Neutrophil (primary cell): ENCODE data around the gene PRPF38B.

Experiments
- H3K27ac ChIP-seq: fragments of 200-600 bp; sonication (generic); 2 replicates; pipeline ENCODE4 v1.5.1; 2016; ENCODE audit warnings: mild to moderate bottlenecking, moderate library complexity
- H3K27me3 ChIP-seq: fragments of 200-600 bp; sonication (generic); 2 replicates; pipeline ENCODE4 v1.6.0; 2016; ENCODE audit warnings: mild to moderate bottlenecking
- H3K36me3 ChIP-seq: fragments of 200-600 bp; sonication (generic); 2 replicates; pipeline ENCODE4 v1.5.1; 2017
- H3K4me1 ChIP-seq, 2 experiments: fragments of 200-600 bp in 1 of 2; sonication (generic) in 1 of 2; 1 replicate in 1 of 2; 2 replicates in 1 of 2; pipeline versions ENCODE4 v1.5.1 to v1.6.1; 2013 to 2016; ENCODE audit warnings: low read depth in 1 of 2, low read length in 1 of 2, mild to moderate bottlenecking in 1 of 2, moderate library complexity in 1 of 2; ENCODE audit not compliant: control insufficient read depth in 1 of 2, insufficient read depth in 1 of 2
- H3K4me3 ChIP-seq, 2 experiments: fragments of 200-600 bp in 1 of 2; sonication (generic) in 1 of 2; 1 replicate in 1 of 2; 2 replicates in 1 of 2; pipeline ENCODE4 v1.5.1; 2013 to 2016; ENCODE audit warnings: low read depth in 1 of 2, low read length in 1 of 2, mild to moderate bottlenecking in 1 of 2, moderate library complexity in 1 of 2
- H3K9me3 ChIP-seq: fragments of 200-600 bp; sonication (generic); 2 replicates; pipeline ENCODE4 v1.5.1; 2016
- TF ChIP-seq, protein P1 (sequence below): fragments of 200-600 bp; sonication (generic); IDR thresholded peaks from 2 replicates; pipeline ENCODE4 v1.5.1; 2016; ENCODE audit warnings: antibody characterized with exemption

Gene PRPF38B

DNA sequence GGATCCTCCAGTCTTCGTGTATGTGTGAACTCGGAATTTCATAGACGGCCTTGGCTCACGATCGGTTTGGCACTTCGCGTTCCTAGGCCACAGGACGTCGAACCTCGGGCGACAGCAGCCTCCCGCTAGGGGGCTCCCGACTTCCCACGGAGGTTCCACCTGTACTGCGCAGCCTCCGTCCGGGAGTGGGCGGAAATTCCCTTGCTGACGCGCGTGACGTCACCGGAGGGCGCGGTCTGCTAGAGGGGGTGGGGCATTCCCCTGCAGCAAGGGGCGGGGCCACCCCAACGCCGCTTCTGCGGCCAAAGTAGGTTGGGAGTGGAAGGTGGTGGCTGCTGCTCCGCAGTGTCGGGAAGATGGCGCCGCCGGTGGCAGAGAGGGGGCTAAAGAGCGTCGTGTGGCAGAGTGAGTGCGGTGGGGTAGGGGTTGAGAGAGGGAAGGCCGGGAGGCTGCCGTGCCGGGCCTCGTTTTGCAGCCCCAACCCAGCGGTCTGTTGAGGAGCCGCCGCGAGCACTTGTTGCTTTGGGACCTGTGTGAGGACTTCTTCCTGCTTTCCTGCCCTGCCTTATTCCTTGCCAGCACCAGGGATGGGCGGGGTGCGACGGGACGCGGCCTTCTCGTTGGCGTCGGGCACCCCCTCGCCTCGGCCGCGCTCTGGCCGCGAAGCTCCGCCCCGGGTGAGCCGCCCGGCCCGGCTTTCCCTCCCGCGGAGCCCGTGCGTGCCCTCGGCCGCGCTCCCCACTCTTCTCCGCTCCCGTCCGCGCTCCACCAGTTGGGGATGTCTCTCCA lies 54.5 kb downstream of the PRPF38B start, which contains the start of gene STXBP3:
Gene STXBP3 (plus strand): TSS at position 293 of the 789 bp plus-strand sequence. CDS start 64 bp downstream, at position 357.
- Histone ChIP-seq H3K36me3 (no peaks in the 10 kb centered on the region), H3K4me1 (peaks cover 16 to 35% of the 10 kb centered on the region in 2 experiments), H3K4me3 (peak within 1 kb of the TSS; percentile 92 to 95), H3K27ac (peak within 1 kb of the TSS; percentile 98), H3K27me3 (no peaks in the 10 kb centered on the region), H3K9me3 (no peaks in the 10 kb centered on the region)
- TF ChIP-seq, protein P1, sequence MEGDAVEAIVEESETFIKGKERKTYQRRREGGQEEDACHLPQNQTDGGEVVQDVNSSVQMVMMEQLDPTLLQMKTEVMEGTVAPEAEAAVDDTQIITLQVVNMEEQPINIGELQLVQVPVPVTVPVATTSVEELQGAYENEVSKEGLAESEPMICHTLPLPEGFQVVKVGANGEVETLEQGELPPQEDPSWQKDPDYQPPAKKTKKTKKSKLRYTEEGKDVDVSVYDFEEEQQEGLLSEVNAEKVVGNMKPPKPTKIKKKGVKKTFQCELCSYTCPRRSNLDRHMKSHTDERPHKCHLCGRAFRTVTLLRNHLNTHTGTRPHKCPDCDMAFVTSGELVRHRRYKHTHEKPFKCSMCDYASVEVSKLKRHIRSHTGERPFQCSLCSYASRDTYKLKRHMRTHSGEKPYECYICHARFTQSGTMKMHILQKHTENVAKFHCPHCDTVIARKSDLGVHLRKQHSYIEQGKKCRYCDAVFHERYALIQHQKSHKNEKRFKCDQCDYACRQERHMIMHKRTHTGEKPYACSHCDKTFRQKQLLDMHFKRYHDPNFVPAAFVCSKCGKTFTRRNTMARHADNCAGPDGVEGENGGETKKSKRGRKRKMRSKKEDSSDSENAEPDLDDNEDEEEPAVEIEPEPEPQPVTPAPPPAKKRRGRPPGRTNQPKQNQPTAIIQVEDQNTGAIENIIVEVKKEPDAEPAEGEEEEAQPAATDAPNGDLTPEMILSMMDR, result peak; percentile 97

GRCh38 chr1:108747171-108747850 lies 55.2 kb downstream of the PRPF38B start:
- Histone ChIP-seq H3K27me3 (no peaks in the 10 kb centered on the region), H3K4me1 (peaks cover 16 to 35% of the 10 kb centered on the region in 2 experiments), H3K9me3 (no peaks in the 10 kb centered on the region), H3K4me3 (peak overlapping the region; percentile 92 to 95), H3K36me3 (peaks cover 4% of the 10 kb centered on the region), H3K27ac (peak overlapping the region; percentile 98)
- TF ChIP-seq, protein P1, result no peak

DNA sequence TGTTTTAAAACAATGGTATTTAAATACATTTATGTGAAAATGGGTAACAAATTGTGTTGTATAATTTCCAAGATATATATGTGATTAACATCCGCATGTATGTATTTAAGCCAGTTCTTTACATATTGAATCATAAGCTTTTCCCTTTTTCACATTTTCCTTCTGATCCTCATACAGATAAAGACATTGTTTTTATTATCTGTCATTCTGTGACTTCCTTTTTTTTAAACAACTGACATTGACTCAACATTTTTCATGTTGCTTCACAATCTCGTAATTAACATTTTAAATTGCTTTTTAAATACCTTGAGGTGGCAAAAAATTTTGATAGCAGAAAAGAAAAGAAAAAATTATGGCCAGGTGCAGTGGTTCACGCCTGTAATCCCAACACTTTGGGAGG lies 55.8 kb downstream of the PRPF38B start:
- Histone ChIP-seq H3K9me3 (no peaks in the 10 kb centered on the region), H3K27ac (peak overlapping the region; percentile 98), H3K4me3 (peak overlapping the region; percentile 92 to 95), H3K36me3 (peaks cover 10% of the 10 kb centered on the region), H3K4me1 (peaks cover 16 to 35% of the 10 kb centered on the region in 2 experiments), H3K27me3 (no peaks in the 10 kb centered on the region)
- TF ChIP-seq, protein P1, result no peak

DNA sequence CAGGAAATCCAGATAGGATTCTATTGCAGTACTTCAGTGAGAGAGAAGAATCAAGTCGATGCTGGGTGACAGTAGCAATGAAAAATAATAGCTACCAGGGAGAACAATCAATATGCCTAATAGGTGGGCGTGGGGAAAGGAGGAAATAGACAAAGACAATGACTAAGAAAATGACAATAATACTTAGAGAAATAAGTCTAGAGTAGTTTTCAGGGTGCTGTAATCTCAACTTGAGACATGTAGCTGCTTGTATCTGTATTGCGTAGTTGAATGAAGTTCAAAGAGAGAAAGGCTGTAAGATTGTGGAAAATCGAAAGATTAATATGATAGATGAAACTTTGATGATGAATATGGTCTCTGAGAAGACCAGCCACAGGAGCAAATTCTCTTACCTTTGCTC lies 57.0 kb downstream of the PRPF38B start:
- H3K27ac ChIP-seq, result peak overlapping the region; percentile 98
- no peaks in the 10 kb centered on the region for H3K27me3 ChIP-seq
- TF ChIP-seq, protein P1, result no peak

GRCh38 chr1:108750476-108751181 lies 58.5 kb downstream of the PRPF38B start:
- Histone ChIP-seq H3K9me3 (no peaks in the 10 kb centered on the region), H3K27ac (peak overlapping the region; percentile 32), H3K4me3 (no peak overlapping the region), H3K36me3 (peaks cover 36% of the 10 kb centered on the region), H3K4me1 (peaks cover 16 to 35% of the 10 kb centered on the region in 2 experiments), H3K27me3 (no peaks in the 10 kb centered on the region)
- TF ChIP-seq, protein P1, result no peak

More for the DNA sequence above, 57.0 kb downstream of the PRPF38B start:
- H3K4me1 ChIP-seq, result peaks cover 16 to 35% of the 10 kb centered on the region in 2 experiments
- H3K9me3 ChIP-seq, result no peaks in the 10 kb centered on the region
- H3K4me3 ChIP-seq, result no peak overlapping the region
- peaks cover 21% of the 10 kb centered on the region for H3K36me3 ChIP-seq
